MM.1S (cell line): ENCODE results near the gene RAB7A.

ENCODE experiments used
- DNase-seq: peaks from one replicate; pipeline ENCODE4 v3.0.0-alpha.2; 2015
- H2AFZ ChIP-seq: fragments of 300-600 bp; sonication (generic); 2 replicates; pipeline ENCODE4 v1.6.0; 2016; ENCODE audit warnings: antibody characterized with exemption, low read length
- H3F3A ChIP-seq: fragments of 300-600 bp; sonication (generic); 2 replicates; pipeline ENCODE4 v1.6.1; 2016; ENCODE audit warnings: mild to moderate bottlenecking, antibody characterized with exemption, low read length, moderate library complexity, mixed read lengths; ENCODE audit not compliant: insufficient read depth
- H3K27ac ChIP-seq: fragments of 300-600 bp; sonication (generic); 2 replicates; pipeline ENCODE4 v1.5.1; 2016; ENCODE audit warnings: mild to moderate bottlenecking, low read length
- H3K27me3 ChIP-seq: fragments of 300-600 bp; sonication (generic); replicated peaks from 2 replicates; pipeline ENCODE4 v1.6.0; 2016; ENCODE audit warnings: low read length; ENCODE audit not compliant: insufficient read depth
- H3K36me3 ChIP-seq: fragments of 300-600 bp; sonication (generic); replicated peaks from 2 replicates; pipeline ENCODE4 v1.6.1; 2016; ENCODE audit warnings: mild to moderate bottlenecking, low read length, mixed read lengths; ENCODE audit not compliant: insufficient read depth
- H3K4me1 ChIP-seq: fragments of 300-600 bp; sonication (generic); 2 replicates; pipeline ENCODE4 v1.6.1; 2016; ENCODE audit warnings: low read length, mixed read lengths
- H3K4me2 ChIP-seq: fragments of 300-600 bp; sonication (generic); 2 replicates; pipeline ENCODE4 v1.6.0; 2016; ENCODE audit warnings: low read depth, low read length
- H3K4me3 ChIP-seq: fragments of 300-600 bp; sonication (generic); 2 replicates; pipeline ENCODE4 v1.5.1; 2016; ENCODE audit warnings: low read length, mixed read lengths
- H3K79me2 ChIP-seq: fragments of 300-600 bp; sonication (generic); 2 replicates; pipeline ENCODE4 v1.6.1; 2016; ENCODE audit warnings: mixed run types, low read length, mixed read lengths
- H3K9ac ChIP-seq: fragments of 300-600 bp; sonication (generic); 2 replicates; pipeline ENCODE4 v1.6.1; 2016; ENCODE audit warnings: low read length, mixed read lengths
- H3K9me2 ChIP-seq: fragments of 300-600 bp; sonication (generic); replicated peaks from 2 replicates; pipeline ENCODE4 v1.6.1; 2016; ENCODE audit warnings: mild to moderate bottlenecking, low read length, mixed read lengths; ENCODE audit not compliant: insufficient read depth
- H3K9me3 ChIP-seq: fragments of 300-600 bp; sonication (generic); replicated peaks from 2 replicates; pipeline ENCODE4 v1.6.1; 2016; ENCODE audit warnings: mild to moderate bottlenecking, low read length, mixed read lengths; ENCODE audit not compliant: insufficient read depth
- H4K20me1 ChIP-seq: fragments of 300-600 bp; sonication (generic); 2 replicates; pipeline ENCODE4 v1.6.1; 2016; ENCODE audit warnings: mild to moderate bottlenecking, low read length, moderate library complexity, mixed read lengths; ENCODE audit not compliant: insufficient read depth
- CTCF ChIP-seq: fragments of 300-600 bp; sonication (generic); IDR thresholded peaks from 2 replicates; pipeline ENCODE4 v1.5.1; 2016; ENCODE audit warnings: antibody characterized with exemption, low read length, mixed read lengths
- EZH2 ChIP-seq: fragments of 300-600 bp; sonication (generic); optimal IDR thresholded peaks from 2 replicates; pipeline ENCODE3; 2017; ENCODE audit warnings: low read depth, mild to moderate bottlenecking, antibody characterized with exemption, low read length, mixed read lengths
- EZH2phosphoT487 ChIP-seq: fragments of 300-600 bp; sonication (generic); IDR thresholded peaks from 2 replicates; pipeline ENCODE4 v1.6.1; 2018; ENCODE audit warnings: antibody characterized with exemption, low read length

Gene RAB7A

GRCh38 chr3:128730471-128730870, 4.5 kb downstream of the RAB7A start:
- Histone ChIP-seq H3K9me3 (no peaks in the 10 kb centered on the region), H3K4me1 (peaks cover 13% of the 10 kb centered on the region), H3K4me2 (no peak overlapping the region), H3K9ac (no peak overlapping the region), H3K27ac (no peak overlapping the region), H3F3A (no peaks in the 10 kb centered on the region), H3K79me2 (peaks cover 95% of the 10 kb centered on the region), H4K20me1 (peaks cover 65% of the 10 kb centered on the region), H3K27me3 (no peaks in the 10 kb centered on the region), H3K4me3 (no peak overlapping the region), H3K9me2 (no peaks in the 10 kb centered on the region), H3K36me3 (0 out of 2 replicates have a peak, but pooled peaks cover under 1% of the 10 kb centered on the region), H2AFZ (no peak overlapping the region)
- DNase-seq, result no peak
- TF ChIP-seq EZH2phosphoT487, result no peak
- no peak for TF ChIP-seq CTCF
- no peak for TF ChIP-seq EZH2

GRCh38 chr3:128734523-128735189, 8.7 kb downstream of the RAB7A start:
- Histone ChIP-seq H3K9ac (no peak overlapping the region), H4K20me1 (peaks cover 57% of the 10 kb centered on the region), H3F3A (no peaks in the 10 kb centered on the region), H3K4me3 (no peak overlapping the region), H3K4me1 (no peaks in the 10 kb centered on the region), H3K79me2 (peaks cover 100% of the 10 kb centered on the region), H2AFZ (no peak overlapping the region), H3K36me3 (0 out of 2 replicates have a peak, but pooled peaks cover 7% of the 10 kb centered on the region), H3K27me3 (no peaks in the 10 kb centered on the region), H3K9me3 (no peaks in the 10 kb centered on the region), H3K4me2 (no peak overlapping the region), H3K27ac (no peak overlapping the region), H3K9me2 (no peaks in the 10 kb centered on the region)
- DNase-seq, result no peak
- no peak for TF ChIP-seq CTCF
- TF ChIP-seq EZH2phosphoT487, result no peak
- no peak for TF ChIP-seq EZH2

GRCh38 chr3:128735287-128735686, 9.3 kb downstream of the RAB7A start:
- Histone ChIP-seq H3K9ac (no peak overlapping the region), H3K79me2 (peaks cover 100% of the 10 kb centered on the region), H4K20me1 (peaks cover 58% of the 10 kb centered on the region), H3K27me3 (no peaks in the 10 kb centered on the region), H3K27ac (no peak overlapping the region), H3K4me2 (no peak overlapping the region), H3K4me3 (no peak overlapping the region), H3K4me1 (no peaks in the 10 kb centered on the region), H3K36me3 (0 out of 2 replicates have a peak, but pooled peaks cover 7% of the 10 kb centered on the region), H2AFZ (no peak overlapping the region), H3K9me2 (no peaks in the 10 kb centered on the region), H3F3A (no peaks in the 10 kb centered on the region), H3K9me3 (no peaks in the 10 kb centered on the region)
- DNase-seq, result no peak
- TF ChIP-seq CTCF, result no peak
- no peak for TF ChIP-seq EZH2phosphoT487
- no peak for TF ChIP-seq EZH2
